ACHN (cell line): ENCODE measurements around the gene POLD2.

Experiments
- DNase-seq: peaks from one replicate; pipeline ENCODE4 v3.0.0-alpha.2; 2015
- in situ Hi-C: cut with HindIII; loops from 2 replicates; pipeline ENCODE4 v1.10.0; 2017; ENCODE audit warnings: low sequenced_read_pairs, low pct_ligation_motif_present, low pct_unique_long_range_greater_than_20kb

The POLD2 gene

DNA sequence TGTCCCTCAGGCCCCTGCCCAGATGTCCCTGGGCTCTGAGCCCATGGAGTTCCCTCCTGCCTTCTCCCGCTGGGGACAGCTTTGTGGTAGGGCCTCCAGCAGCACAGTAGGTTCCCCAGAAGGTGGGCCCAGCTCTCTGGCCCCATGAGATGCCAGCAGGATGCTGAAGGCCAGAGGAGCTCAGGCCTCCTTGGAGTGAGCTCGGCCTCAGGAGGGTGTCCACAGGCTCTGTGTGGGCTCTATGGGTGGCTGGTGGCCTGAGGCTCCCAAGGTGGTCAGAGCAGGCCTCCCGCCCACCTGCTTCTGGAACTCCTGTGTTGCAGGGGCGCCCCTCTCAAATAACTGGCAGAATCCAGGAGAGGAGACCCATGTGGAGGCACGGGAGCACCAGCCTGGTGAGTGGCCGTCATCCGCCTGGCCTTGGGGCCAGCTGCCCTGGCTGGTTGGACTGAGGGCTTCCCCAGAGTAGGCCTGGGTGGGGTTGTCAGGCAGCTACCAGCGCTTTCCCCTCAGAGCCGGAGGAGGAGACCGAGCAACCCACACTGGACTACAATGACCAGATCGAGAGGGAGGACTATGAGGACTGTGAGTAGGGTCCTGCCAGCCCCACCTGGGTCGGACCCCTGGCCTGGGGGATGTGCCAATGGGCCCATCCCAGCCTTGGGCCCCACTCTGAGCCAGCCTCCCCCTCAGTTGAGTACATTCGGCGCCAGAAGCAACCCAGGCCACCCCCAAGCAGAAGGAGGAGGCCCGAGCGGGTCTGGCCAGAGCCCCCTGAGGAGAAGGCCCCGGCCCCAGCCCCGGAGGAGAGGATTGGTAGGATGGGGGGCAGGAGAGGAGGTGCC lies 16.0 kb downstream of the POLD2 start:
- in situ Hi-C loops = no loop called here

GRCh38 chr7:44106311-44107065 lies 16.9 kb downstream of the POLD2 start:
- DNase-seq = no peak
- in situ Hi-C loops = no loop called here

More for the DNA sequence above, 16.0 kb downstream of the POLD2 start:
- no peak for DNase-seq

GRCh38 chr7:44105832-44106231 lies 17.5 kb downstream of the POLD2 start:
- DNase-seq = no peak
- in situ Hi-C loops = no loop called here

- DNase-seq = no peak
- in situ Hi-C loops = no loop called here
Measured at GRCh38 chr7:44104860-44105771, 18.2 kb downstream of the POLD2 start.

- in situ Hi-C loops = no loop called here
- no peak for DNase-seq
Measured at GRCh38 chr7:44103923-44104859, 19.2 kb downstream of the POLD2 start, which contains the start of gene AEBP1. AEBP1 (plus strand) TSS chr7:44104345; CDS start chr7:44104666, 321 bp downstream.

DNA sequence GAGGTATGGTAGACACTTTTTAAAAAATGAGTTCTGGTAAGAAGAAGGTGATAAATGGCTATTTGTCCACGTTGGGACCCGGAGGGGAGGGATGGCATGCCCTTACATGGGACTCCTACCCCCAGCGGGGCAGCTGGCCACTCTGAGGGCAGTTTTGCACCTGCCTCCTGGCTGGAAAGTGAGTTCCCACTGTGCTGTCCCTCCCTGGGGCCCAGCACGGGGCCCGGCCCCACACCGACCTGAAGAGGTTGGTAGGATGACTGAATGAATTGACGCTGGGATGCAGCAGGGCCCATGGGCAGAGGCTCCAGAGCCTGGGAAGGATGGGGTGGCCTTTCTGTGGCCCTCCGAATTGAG lies 19.8 kb downstream of the POLD2 start:
- no peak for DNase-seq
- in situ Hi-C loops = no loop called here

- no peak for DNase-seq
- in situ Hi-C loops = no loop called here
Measured at GRCh38 chr7:44102846-44103565, 20.3 kb downstream of the POLD2 start.

- DNase-seq = no peak
- in situ Hi-C loops = no loop called here
Measured at GRCh38 chr7:44101966-44102845, 21.1 kb downstream of the POLD2 start.

DNA sequence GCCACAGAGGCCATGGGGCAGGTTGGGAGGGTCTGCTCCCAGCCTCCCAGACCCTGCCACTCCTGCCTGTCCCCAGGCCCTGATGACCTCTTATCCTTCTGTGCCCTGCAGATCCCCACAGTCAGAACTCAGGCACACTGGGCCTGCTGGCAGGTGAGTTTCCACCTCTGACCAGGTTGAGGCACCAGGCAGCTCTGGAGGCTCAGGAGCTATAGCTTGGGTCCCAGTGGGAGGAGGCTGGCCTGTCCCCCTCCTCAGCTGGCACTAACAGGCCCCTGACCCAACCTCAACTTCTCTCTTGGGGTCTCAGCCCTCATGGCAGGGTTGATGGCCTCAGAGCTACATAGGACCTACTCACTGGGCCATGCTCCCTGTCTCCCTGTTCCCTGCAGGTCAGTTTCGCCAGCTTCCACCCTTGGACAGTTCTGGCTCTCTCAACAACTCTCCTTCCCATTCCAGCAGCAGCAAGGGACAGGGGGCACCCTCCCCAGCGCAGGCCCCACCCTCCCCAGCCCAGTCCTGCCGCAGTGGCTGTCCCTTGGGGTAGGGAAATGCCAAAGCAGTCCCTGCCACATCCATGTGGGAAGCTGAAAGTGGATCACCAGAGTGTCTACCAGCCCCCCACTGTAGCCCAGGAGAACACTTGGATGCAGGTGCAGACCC lies 21.9 kb downstream of the POLD2 start:
- no peak for DNase-seq
- in situ Hi-C loops = no loop called here

GRCh38 chr7:44100458-44101302 lies 22.7 kb downstream of the POLD2 start:
- no peak for DNase-seq

DNA sequence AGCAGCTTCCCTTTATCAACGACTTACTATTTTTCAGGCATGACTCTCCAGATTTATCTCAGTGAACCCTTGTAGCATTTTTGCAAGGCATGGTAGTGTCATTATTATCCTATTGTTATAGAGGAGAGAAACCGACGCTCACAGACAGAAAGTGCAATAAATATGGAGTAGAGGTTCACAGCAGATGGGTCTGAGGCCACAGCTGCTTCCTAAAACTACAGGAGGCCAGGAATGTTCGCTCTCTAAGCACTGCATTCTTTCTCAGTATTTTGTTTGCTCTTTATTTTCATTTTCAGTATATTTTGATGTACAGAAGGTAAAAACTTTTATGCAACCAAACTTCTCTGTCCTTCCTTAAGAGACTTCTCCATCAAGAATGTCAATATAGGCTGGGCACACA lies 23.7 kb downstream of the POLD2 start:
- in situ Hi-C loops = loop anchor here (25.0 kb wide), 1 partner anchor 113 kb away; the partner anchor contains the start of gene YKT6
- DNase-seq = no peak

More at GRCh38 chr7:44100458-44101302, 22.7 kb downstream of the POLD2 start:
- in situ Hi-C loops = no loop called here

DNA sequence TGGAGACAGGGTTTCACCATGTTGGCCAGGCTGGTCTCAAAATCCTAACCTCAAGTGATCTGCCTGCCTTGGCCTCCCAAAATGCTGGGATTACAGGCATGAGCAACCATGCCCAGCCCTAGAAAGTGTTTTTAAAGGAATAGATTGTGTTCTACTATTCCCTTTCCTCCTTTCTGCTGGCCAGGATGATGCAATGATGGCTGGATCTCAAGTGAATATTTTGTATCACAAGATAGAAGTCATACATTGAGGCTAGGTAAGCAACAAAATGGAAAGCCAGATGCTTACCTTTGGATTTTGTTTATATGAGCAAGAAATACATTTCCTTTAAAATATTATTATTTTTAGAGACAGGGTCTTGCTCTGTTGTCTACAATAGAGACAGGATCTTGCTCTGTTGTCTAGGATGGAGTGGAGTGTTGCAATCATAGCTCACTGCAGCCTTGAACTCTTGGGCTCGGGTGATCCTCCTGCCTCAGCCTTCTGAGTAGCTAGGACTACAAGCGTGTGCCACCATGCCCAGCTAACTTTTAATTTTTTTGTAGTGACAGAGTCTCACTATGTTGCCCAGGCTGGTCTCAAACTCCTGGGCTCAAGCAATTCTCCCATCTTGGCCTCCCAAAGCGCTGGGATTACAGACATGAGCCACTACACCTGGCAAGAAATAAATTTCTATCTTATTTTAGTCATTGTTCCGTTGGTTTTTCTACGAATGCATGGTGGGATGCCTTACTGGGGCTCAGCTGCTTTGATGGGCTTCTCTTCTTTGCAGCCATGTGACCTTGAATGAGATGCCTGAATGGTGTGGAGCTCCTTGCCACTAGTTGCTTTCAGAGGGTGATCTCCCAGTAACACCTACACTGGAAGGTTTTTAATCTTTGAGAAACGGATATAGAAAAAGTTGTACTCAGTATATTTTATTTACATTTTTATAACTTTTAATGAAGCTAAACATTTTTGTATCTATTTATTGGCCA lies 25.0 kb downstream of the POLD2 start:
- no peak for DNase-seq
- in situ Hi-C loops = loop anchor here (25.0 kb wide), 1 partner anchor 114 kb away; the partner anchor contains the start of gene YKT6

DNA sequence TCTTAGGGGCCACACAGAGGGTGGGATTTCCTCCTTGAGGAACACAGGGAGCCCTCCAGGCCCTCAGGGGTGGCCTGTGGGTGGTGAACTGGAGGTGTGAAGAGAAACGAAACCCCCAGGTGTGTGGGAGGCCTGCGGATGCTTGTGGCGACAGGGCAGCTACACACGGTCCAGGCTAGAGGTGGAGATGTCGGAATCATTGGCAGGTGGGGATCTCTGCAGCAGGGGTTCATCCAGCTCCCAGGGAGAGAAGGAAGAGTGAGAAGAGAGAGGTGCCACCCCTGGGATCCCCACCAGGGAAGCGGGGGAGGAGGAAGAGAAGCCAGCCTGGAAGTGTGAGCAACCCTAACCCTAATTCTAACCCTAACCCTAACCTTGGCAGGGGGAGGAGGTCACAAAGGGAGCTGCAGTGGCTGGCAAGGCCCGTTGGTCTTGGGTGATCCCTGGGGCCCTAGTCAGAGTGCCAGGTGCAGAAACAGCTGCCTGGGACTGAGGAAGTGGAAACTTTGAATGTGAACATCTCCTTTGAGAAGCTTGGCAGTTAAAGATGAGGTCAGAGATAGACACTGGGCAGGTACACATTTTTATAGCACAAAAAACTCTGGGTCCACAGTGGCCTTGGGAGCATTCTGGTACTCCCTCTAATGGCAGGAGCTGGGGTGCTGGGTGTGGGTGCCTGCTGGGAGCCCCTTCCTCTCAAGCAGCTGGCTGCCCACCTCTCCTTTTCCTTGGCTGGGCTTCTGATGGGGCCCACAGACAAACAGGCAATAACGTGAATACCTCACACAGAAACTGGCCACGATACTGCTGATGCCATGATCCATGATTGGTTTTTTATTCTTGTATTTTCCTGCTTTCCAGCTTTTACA lies 26.1 kb downstream of the POLD2 start:
- DNase-seq = no peak
- in situ Hi-C loops = loop anchor here (25.0 kb wide), 1 partner anchor 115 kb away; the partner anchor contains the start of gene YKT6
